ENCODE measurements around the gene RPS6KC1.

DNA sequence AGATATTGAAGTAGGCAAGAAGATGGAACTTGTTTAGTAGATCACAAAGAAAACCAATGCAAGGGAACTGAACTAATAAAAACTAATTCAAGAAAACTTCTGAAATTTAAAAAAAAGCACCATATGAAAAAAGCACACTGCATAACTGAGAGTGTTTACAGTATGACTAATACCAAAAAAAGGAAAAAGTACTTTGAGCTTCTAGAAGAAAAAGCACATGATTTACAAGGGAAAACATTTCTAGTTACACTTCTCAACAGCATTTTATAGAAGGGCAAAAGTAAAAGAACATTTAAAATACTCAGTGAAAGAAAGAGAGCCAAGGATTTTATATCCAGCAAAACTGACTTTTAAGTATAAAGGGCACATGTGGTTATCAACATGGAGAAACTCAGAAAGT, 233.6 kb downstream of the RPS6KC1 start:
- TF ChIP-seq, protein P1, sequence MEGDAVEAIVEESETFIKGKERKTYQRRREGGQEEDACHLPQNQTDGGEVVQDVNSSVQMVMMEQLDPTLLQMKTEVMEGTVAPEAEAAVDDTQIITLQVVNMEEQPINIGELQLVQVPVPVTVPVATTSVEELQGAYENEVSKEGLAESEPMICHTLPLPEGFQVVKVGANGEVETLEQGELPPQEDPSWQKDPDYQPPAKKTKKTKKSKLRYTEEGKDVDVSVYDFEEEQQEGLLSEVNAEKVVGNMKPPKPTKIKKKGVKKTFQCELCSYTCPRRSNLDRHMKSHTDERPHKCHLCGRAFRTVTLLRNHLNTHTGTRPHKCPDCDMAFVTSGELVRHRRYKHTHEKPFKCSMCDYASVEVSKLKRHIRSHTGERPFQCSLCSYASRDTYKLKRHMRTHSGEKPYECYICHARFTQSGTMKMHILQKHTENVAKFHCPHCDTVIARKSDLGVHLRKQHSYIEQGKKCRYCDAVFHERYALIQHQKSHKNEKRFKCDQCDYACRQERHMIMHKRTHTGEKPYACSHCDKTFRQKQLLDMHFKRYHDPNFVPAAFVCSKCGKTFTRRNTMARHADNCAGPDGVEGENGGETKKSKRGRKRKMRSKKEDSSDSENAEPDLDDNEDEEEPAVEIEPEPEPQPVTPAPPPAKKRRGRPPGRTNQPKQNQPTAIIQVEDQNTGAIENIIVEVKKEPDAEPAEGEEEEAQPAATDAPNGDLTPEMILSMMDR (conservative IDR thresholded peaks at IDR 0.05) = no peak
- TF ChIP-seq ZFX (IDR thresholded peaks at IDR 0.05) = no peak

All from C4-2B (cell line).